GM19463 (cell line): ENCODE results near the gene OTULIN.

Experiments used
- ATAC-seq: cut with Tn5 transposase; IDR thresholded peaks from one replicate; pipeline ENCODE4 v1.9.1; 2021; ENCODE audit warnings: mild to moderate bottlenecking, moderate library complexity; ENCODE audit not compliant: unreplicated experiment

Gene OTULIN

DNA sequence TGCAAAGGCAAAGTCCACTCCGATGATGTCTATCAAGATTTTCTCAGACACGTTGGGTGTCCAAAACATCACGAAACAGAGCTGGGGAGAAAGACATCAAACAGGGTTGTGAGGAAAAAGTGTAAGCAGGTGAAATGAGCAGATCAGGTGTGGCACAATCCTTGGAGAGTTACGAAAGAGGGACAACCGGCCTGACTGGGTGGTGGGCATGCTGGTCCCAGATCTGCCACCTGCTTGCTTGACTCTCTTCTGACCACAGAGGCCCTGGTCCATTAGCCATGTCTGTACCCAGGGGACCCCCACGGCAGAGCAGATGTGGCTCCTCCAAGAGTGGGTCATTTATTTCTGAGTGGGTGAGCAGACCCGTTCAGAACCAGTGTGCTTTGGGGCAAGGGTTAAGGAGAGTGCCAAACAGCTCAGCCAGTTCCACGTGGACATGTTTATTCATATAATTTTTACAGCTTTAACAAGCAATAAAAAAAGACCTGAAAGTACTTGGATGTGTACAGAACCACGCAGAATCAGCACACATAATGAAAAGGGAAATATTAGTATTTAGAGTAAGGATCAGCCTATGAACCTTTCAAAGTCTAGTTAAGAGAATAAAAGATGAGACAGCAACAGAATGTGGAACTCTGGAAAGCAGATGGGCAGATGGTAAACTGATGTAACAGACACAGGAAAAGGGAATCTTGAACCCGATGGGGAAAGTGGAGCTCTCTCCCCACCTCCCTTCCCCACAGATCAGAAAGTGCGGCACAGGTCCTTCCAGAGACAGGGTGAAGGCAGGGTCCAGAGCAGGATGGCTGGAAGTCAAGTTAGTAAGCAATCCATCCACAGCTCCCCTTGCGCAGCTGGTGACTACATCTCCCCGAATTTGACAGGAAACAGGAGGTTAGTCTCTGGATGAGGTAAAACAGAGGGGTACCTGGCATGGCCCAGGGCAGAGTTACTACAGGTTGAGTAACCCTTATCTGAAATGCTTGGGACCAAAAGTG lies 52.5 kb downstream of the OTULIN start:
- ATAC-seq, result no peak

GRCh38 chr5:14718778-14719177 lies 54.3 kb downstream of the OTULIN start:
- no peak for ATAC-seq

GRCh38 chr5:14720236-14720923 lies 55.9 kb downstream of the OTULIN start:
- ATAC-seq, result no peak

DNA sequence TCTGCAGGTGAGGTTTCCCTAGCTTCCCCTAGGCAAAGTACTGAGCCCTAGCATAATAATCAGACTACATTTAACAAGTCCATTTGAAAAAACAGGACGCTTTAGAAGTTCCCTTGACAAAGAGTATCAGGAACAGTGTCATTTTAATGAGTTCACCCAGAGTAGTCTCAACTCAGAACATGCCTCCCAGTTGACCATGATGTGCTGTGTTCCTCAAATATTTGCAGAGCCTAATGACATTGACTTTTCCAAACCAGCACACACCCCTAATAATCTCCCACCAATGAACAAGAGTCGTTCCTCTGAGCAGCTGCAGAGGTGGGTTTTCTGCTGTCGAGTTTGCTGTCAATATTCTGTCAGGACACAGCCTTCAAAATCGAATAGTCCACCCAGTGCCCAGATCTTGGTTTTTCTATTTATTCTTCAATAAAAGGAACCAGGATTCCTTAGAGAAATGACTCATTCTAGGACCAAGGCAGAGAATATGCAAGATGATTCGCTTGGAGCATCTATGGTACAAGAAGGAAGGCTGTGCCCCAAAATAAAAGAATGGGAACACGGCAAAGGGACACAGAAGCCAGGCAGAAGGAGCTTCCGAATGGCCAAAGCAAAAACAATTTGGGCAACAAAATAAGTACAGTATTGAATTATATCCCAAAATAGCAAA lies 57.6 kb downstream of the OTULIN start:
- no peak for ATAC-seq

GRCh38 chr5:14722923-14723322 lies 58.4 kb downstream of the OTULIN start:
- ATAC-seq, result no peak

GRCh38 chr5:14723701-14724132 lies 59.2 kb downstream of the OTULIN start:
- ATAC-seq, result no peak

- ATAC-seq, result no peak
These were observed 60.1 kb downstream of the OTULIN start for GRCh38 chr5:14724633-14725032.

- ATAC-seq, result no peak
These were observed 61.7 kb downstream of the OTULIN start for GRCh38 chr5:14726066-14726838.

GRCh38 chr5:14727428-14727865 lies 62.9 kb downstream of the OTULIN start:
- peak; percentile 67 for ATAC-seq

DNA sequence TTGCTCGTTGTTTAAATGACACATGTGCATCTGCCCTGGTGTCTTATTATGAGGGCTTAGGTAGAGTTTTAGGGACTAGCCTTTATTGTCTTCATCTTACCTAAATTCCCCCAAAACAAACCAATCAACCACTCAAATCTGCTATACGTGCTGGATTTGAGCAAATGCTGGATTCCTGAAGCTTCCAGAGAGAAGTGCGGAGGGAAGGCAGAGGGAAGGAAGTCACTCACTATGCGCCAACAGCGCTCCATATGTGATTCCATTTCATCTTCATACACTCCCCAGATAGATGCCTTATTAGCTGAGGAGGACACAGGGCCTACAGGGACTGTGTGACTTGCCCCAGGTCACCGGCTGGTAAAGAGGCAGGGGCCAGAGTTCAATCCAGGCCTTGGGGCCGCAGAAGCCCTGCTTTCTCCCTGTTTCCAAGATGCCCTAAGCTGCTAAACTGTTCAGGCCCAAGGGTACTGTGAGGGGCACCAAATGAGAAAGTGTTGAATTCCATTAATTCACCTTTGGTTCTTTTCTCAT lies 63.5 kb downstream of the OTULIN start:
- ATAC-seq, result no peak

DNA sequence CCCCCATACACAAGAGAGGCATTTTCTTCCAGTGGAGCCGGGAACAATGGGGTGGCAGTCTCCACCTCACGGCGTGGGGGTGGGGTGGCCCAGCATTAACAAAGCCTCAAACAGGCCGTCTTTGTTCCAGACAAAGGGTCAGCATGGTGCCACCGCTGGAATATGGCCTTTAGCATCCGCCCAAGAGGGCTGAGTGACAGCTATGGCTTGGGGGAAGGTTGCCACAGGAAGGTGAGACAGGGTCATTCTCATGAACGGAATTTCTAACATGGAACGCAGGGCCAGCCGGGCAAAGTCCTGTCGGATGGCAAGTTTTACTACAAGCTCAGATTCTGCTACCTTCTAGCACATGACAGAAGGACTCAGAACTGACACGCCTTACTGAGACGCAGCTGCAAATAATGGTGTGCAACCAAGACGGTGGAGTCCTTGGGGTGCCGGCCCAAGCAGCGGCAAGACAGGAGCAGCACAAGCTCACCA lies 64.0 kb downstream of the OTULIN start:
- ATAC-seq, result no peak

DNA sequence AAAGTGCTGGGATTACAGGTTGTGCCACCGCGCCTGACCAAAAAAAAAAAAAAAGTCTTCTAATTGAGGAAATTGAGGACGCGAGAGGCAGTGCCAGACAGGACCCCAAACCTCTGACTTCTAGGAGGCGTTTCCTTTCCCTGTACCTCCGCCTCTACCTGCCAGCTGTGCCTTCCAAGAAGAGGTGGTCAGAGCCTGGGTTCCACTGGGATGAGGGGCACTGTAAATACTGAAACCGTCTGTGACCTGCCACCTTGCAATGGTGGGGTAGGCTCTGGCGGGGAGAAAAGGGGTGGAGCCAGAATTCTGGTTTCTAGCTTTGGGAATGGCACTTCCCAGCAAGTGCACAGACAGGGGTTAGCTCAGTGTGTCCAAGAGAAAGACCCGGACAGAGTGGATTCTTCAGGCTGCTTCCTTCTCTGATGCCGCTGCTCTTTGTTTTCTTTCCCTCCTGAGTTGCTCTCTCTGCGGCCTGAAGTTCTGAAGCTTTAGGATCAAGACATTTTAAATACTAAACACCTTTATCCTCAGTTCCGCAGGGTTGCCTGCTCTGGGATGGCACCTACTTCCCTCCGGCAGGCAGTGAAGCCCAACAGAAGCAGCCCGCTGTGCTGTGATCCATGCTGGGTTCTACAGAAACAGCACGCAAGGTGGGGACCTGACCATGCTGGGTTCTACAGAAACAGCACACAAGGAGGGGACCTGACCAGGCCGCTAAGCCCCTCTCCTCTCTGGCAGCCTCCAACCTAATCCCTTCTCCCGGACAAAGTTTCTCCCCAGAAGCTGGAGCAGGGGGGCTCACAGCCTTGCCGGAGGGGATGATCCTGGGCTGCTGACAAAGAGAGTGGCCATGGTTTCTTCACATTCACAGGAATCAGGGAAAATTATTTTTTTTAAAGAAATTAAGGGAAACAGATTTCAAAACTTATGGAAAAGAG lies 65.2 kb downstream of the OTULIN start:
- no peak for ATAC-seq

DNA sequence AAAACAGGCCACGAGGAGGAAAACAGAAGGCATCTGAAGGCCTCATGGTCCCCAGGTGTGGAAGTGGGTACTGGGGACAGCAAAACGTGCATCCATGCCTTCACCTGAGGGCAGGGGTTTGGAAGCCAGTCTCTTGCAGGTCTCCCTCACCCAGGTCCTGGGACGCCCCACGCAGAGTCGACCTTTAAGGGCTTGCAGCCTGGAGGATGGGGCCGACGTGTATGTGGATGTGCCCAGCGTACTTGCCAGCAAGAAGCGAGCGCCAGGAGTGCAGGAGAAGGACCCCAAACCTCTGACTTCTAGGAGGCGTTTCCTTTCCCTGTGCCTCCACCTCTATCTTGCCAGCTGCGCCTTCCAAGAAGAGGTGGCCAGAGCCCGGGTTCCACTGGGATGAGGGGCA lies 65.9 kb downstream of the OTULIN start:
- no peak for ATAC-seq

DNA sequence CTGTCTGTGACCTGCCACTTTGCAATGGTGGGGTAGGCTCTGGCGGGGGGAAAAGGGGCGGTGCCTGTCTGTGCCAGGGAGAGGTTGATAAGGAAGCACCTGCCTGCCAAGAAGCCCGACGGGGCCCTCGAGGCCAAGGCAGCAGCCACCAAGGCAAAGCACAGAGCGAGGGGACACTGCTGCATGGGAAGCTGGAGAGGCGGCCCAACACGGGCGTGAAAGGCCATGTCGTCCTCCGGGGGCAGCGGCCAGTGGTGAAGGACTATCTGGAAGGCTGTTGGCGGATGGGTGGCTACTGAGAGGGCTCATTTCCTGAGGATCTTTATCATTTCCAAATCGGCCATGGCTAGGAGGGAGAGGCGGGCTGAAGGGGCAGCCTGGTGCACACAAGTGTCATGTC lies 66.4 kb downstream of the OTULIN start:
- no peak for ATAC-seq

GRCh38 chr5:14732991-14733390 lies 68.5 kb downstream of the OTULIN start:
- no peak for ATAC-seq

DNA sequence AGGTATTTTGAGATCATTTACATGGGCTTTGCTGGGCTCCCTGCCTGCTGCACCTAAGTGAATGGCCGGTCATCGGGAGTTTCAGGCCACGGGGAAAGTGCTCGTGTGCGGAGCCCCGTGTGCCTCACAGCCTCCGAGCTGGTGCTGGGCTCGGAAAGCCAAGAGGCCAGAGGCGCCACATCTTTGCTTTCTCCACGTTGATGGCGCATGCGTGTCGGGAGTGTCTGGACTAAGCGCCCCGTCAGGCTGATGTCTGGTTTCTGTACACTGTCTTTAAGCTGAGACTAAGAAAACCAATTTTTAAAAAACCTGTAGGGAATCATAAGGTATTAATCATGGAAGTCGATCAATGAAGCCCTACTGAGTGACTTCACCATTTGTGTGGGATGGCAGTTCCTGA lies 69.1 kb downstream of the OTULIN start:
- ATAC-seq, result no peak

DNA sequence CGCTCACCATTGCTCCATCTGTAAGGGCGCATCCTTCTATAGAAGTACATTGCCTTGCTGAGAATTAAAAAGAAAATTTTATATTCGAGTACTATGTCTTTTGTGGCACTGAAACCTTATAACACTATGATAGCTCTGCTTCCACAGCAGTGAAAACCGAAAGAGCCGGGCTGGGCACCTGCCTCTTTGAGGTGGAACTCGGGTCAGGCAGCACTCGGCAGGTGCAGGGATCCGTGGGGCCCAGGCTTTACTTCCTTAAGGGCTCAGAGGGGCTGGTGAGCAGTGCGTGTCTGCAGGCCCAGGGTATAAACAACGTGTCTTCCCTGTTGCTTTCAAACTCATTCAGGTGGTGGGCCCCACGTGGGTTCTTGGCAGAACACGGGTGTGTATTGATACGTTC lies 69.9 kb downstream of the OTULIN start:
- ATAC-seq, result no peak

DNA sequence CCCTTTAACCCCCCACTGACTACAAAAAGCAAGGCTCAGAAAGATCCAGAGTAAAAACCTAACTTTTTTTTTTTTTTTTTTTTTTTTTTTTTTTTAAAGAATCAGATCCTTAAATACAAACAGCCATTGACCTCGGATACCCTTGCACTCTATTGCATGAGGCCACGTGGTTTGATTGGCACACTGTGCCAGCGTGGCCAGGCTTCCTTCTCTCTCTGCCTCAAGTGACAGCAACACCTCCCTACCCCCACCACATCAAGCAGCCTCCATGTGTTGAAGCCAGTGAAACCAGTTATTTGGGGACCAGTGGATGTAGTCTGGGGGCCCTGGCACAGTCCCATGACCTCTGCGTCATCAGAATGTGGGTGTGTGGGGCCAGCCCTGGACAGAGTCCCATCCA lies 71.4 kb downstream of the OTULIN start:
- ATAC-seq, result no peak

- ATAC-seq, result no peak
These were observed 72.8 kb downstream of the OTULIN start for GRCh38 chr5:14737291-14737690.
